HG03139 (cell line): Measurements from ENCODE around the gene UBASH3B.

Experiments used
- ATAC-seq: cut with Tn5 transposase; IDR thresholded peaks from one replicate; pipeline ENCODE4 v1.9.1; 2021; ENCODE audit not compliant: unreplicated experiment

UBASH3B gene

GRCh38 chr11:122647736-122648275, 7.7 kb upstream of the UBASH3B start:
- no peak for ATAC-seq

DNA sequence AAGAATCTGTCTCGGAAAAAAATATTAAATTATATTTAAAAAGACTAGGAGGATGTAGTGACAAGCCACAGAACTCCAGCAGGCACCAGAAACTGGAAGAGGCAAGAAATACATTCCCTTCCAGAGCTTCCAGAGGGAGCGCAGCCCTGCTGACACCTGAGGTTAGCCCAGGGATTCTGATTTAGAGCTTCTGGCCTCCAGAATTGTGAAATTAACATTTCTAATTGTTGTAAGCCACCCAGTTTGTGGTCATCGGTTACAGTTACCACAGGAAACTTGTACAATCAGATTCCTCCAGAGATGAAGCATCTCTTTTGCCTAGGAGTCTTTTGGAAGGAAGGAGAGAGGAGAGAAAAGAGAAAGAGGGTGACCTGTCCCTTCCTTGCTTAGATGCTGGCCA, 6.4 kb upstream of the UBASH3B start:
- ATAC-seq, result no peak

GRCh38 chr11:122650619-122651018, 4.9 kb upstream of the UBASH3B start:
- ATAC-seq, result no peak

GRCh38 chr11:122652495-122652894, 3.0 kb upstream of the UBASH3B start:
- ATAC-seq, result no peak

DNA sequence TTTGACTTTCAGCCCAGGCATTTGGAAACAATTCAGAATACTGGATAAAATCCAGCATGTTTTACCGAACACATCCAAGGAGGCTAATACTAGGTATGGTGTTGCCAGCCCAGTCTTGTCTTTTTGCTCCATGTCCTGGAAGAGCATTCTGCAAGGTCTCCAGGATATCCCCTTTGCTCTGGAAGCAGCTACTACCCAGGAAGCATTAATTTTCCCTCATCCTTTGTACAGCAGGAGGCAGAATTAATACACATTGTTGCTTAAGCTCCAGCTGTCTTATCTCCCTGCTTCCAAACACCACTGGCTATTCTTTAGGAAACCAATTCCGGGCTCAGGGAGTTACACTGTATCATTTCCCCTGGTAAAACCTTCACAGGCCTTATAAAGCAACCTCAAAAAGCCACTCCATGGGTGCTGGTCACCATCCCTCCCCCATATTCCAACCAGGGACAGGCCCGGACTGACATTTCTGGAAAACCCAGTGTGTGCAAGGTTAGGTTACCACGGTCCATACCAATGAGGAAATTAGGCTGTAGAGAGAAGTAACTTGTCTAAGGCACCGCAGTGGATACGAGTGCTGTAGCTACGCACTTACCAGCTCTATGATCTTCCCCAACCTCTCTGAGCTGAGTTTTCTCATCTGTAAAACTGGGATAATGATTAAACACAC, 1.5 kb upstream of the UBASH3B start:
- ATAC-seq, result no peak

GRCh38 chr11:122656073-122656630, 630 bp downstream of the UBASH3B start:
- ATAC-seq, result peak; percentile 38

DNA sequence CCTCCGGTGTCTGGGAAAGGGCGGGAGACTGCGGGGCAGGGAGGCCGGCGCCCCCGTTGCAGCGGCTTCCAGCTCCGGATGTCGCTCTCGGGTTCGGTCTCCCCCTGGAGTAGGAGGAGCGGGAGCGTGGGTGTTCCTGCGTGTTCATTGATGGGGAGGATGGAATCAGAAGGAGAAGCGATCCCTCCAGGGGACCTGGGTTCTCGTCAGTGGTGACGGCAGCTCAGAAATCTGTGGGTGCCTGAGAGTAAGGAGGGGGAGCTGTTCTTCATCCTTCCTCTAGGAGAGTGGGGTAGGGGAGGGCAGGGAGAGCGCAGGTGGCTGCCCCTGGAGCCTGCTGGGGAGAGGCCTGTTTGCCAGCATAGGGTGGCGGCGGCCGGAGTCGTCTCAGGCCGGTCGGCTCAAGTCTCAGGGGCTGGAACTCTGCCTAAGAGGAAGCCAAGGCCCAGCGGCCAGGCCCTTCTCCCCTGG, 1.1 kb downstream of the UBASH3B start:
- ATAC-seq, result no peak

DNA sequence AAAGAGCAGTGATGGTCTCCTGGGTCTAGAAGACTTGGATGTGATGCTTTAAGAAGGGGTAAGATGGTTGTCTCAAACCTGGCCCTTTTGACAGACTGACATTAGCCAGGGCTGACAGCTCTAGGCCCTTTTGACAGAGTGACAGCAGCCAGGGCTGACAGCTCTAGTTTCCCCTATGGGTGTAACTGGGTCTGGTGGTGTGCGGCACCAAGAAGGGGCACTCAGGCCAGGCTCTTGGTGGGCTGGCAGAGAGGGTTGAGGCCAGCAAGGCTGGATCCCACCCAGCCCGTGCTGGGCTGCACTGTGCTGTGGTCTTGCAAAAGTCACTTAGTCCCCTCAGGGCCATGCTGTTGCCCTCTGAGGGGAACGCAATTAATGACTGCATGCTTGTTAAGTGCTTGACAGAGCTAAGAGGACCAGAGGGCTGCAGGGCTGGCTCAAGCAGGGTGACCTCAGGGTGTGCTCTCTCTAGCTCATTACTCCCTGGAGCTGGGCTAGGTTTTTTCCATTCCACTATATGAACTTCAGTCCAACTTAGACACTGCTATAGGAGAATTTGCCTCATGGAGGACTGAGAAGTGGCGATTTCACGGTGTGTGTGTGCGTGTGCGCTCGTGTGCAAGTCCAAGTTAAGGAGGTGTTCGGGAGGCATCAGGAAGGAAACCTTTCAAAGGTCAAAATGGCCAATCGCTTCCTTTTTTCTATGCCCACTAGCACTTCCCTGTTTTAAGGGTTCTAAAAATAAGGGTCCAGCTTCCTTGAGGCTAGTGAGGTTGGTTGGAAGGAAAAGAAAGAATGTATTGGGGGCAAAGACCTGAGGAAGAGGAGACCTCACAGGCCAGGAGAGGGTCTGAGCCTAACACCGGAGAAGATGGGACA, 4.4 kb downstream of the UBASH3B start:
- no peak for ATAC-seq

GRCh38 chr11:122661182-122661945, 5.8 kb downstream of the UBASH3B start:
- no peak for ATAC-seq

GRCh38 chr11:122663056-122663740, 7.7 kb downstream of the UBASH3B start:
- ATAC-seq, result no peak

- no peak for ATAC-seq
Measured at GRCh38 chr11:122663764-122664163, 8.2 kb downstream of the UBASH3B start.

GRCh38 chr11:122664188-122664587, 8.7 kb downstream of the UBASH3B start:
- ATAC-seq, result no peak

DNA sequence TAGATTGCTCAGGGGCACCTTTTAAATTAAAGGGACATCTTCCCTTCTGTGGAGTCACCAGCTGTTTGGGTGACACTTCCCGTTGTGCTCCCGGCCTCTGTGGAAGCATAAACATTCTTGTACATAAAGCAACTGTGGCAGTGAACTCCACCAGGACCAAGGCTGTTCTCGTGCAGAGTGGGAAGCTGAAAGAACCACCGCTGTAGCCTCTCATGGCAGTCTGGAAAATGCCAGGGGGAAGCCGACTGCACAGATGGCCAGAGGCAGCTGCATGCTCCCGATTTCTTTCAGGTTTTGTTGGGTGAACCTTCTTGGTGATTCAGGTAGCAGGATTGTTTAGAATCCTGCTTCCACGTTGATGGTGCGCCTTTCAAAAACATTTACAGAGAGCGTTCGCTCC, 10.3 kb downstream of the UBASH3B start:
- ATAC-seq, result no peak

DNA sequence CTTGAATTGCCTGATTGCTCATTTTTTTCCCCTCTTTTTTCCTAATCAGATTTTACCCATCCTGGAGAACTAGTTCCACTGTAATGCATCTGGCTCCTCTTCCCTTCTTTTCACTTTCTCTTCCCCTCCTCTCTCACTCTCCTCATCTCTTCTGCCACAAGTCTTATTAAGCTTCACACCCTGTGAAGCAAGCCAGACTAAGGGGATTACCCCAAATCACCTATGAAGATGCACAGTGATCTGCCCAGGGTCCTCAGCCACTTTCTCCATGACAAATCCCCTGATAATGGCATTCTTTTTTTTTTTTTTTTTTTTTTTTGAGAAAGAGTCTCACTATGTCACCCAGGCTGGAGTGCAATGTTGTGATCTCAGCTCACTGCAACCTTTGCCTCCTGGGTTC, 11.2 kb downstream of the UBASH3B start:
- ATAC-seq, result no peak

DNA sequence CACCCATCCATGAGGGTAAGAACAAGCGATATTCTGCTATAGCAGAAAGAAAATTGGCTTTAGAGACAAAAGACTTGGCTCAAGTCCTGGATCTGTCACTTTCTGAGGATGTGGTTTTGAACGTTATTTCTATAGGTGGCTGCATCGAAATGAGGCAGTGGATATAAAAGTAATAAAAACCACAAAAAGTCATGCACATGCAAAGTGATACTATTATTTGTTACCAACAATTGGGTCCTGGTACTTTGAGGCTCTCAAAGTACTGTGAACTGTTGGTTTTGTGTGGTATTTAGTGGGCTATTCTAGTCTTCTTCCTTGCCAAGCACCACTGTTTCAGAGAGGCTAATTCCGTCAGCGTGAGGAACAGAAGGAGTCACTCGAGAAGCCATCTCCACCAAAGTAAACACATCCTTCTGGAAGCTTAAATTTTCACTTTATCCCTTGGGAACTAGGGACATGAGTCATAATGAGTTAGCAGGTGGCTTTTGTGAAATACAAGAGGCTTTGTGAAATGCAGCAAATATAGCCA, 13.1 kb downstream of the UBASH3B start:
- no peak for ATAC-seq

DNA sequence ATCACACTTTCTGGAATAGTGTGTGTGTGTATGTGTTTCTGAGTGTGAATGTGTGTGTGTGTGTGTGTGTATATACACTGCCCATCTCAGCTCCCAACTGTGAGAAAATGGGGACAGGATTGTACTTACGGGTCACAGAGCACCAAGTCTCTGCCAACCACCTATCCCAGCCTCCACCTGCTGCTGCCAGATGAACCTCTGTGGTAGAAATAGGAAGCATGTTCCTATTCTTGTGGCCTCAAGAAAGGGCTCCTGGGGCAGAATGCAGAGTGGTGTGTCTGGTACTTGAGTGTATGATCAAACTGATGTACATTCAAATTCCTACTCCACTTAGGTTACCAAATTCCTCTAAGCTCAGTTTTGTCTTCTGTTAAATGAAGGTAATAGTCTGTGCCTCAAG, 14.6 kb downstream of the UBASH3B start:
- no peak for ATAC-seq

DNA sequence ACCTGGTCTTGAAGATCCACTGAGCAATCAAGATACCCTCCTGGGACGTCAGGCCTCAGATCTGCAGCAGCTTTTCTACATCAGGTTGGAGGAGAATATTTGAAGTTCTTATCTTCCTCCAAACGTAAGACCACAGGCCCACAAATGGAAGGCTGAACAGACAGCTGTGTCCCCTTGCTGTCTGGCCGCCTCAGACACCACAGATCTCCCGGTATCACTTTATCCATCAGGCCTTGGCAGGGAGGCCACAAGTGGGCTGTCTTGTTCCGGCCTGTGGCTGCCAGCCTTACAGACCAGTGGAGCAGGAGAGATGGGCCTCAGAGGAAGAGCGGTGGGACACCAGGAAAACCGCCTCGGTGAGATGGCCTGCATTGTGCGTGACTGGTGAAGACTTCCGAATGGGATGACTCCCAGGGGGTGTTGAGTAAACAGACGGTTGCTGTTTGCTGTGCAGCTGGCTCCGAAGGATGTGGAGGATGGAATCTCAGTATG, 15.9 kb downstream of the UBASH3B start:
- no peak for ATAC-seq

DNA sequence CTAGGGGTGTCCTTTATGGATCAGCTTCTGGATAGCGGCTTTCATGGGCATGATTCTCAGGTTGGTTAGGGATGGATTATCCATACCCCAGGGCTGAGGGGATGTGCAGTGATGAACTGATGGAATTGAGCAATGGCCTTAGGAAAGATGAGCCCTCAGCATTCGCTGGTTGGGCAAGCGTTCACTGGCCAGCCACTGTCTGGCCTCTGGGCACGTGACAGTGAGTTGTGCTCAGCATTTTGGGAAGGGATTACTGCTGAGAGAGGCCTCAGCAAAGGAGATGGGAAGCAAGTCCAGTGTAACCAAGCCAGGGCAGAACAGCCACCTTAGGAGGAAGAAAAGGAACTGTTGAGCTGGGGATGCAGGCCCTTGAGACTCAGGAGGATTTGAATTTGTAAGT, 17.4 kb downstream of the UBASH3B start:
- no peak for ATAC-seq

- ATAC-seq, result no peak
Measured at GRCh38 chr11:122673701-122674100, 18.2 kb downstream of the UBASH3B start.

DNA sequence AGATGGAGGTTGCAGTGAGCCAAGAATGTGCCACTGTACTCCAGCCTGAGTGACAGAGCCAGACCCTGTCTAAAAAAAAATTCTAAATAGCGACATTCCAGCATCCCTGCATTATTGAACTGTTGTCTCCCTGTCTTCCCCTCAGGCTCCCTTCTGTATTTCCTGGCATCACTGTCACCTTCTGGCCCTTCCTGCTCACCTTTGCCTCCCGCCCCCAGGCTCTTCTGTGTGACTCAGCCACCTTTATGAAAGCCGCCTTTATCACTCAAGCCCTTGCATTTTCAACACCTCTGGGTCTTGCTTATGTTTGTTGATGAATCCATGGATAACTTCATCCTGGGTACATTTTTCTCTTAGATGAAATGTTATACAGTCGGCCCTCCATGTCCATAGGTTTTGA, 21.1 kb downstream of the UBASH3B start:
- no peak for ATAC-seq
